SK-N-SH treated with all-trans-retinoic acid at 6 μM for 48 hours (cell line): ENCODE data around the gene CABP4.

Experiments used
- ATAC-seq: fragments of 200-7000 bp; cut with Tn5 transposase; 3 replicates; pipeline ENCODE4 v1.9.1; 2020; ENCODE audit warnings: mild to moderate bottlenecking, moderate library complexity
- ARNTL ChIP-seq: fragments of 450-650 bp; formaldehyde crosslinking; IDR thresholded peaks from 2 replicates; pipeline ENCODE4 v1.5.0; 2020; ENCODE audit warnings: low read depth, mild to moderate bottlenecking, moderate library complexity, borderline replicate concordance
- BACH2 ChIP-seq: fragments of 250-450 bp; sonication (Bioruptor Pico); IDR thresholded peaks from 2 replicates; pipeline ENCODE4 v1.9.0; 2021; ENCODE audit warnings: mild to moderate bottlenecking, borderline replicate concordance
- CREB5 ChIP-seq: fragments of 250-450 bp; sonication (Bioruptor Pico); IDR thresholded peaks from 2 replicates; pipeline ENCODE4 v1.5.1; 2020; ENCODE audit warnings: low read depth, mild to moderate bottlenecking, moderate library complexity
- CSDC2 ChIP-seq: fragments of 250-450 bp; sonication (Bioruptor Pico); IDR thresholded peaks from 2 replicates; pipeline ENCODE4 v1.5.0; 2020; ENCODE audit warnings: mild to moderate bottlenecking, moderate library complexity
- CSRNP3 ChIP-seq: fragments of 250-450 bp; sonication (Bioruptor Pico); IDR thresholded peaks from 2 replicates; pipeline ENCODE4 v1.5.1; 2021; ENCODE audit warnings: mild to moderate bottlenecking, moderate library complexity
- ESRRG ChIP-seq: fragments of 250-450 bp; sonication (Bioruptor Pico); IDR thresholded peaks from 2 replicates; pipeline ENCODE4 v1.6.1; 2021; ENCODE audit warnings: mild to moderate bottlenecking
- GLIS3 ChIP-seq: fragments of 250-450 bp; sonication (Bioruptor Pico); IDR thresholded peaks from 2 replicates; pipeline ENCODE4 v1.5.0; 2020; ENCODE audit warnings: mild to moderate bottlenecking, moderate library complexity
- ISL1 ChIP-seq: fragments of 250-450 bp; sonication (Bioruptor Pico); IDR thresholded peaks from 2 replicates; pipeline ENCODE4 v2.1.2; 2022; ENCODE audit warnings: mild to moderate bottlenecking, moderate library complexity
- OSR1 ChIP-seq: fragments of 250-450 bp; sonication (Bioruptor Pico); IDR thresholded peaks from 2 replicates; pipeline ENCODE4 v1.8.0; 2022; ENCODE audit warnings: moderate library complexity, mild to moderate bottlenecking, inconsistent platforms
- PPARA ChIP-seq: fragments of 250-450 bp; sonication (Bioruptor Pico); IDR thresholded peaks from 2 replicates; pipeline ENCODE4 v1.5.0; 2020; ENCODE audit warnings: mild to moderate bottlenecking, borderline replicate concordance
- RARB ChIP-seq: fragments of 250-450 bp; sonication (Bioruptor Pico); IDR thresholded peaks from 2 replicates; pipeline ENCODE4 v1.8.0; 2021; ENCODE audit warnings: mild to moderate bottlenecking, moderate library complexity
- SNAI2 ChIP-seq: fragments of 250-450 bp; sonication (Bioruptor Pico); IDR thresholded peaks from 2 replicates; pipeline ENCODE4 v1.5.0; 2020; ENCODE audit warnings: mild to moderate bottlenecking, moderate library complexity
- TCF4 ChIP-seq: fragments of 250-450 bp; sonication (Bioruptor Pico); IDR thresholded peaks from 2 replicates; pipeline ENCODE4 v1.8.0; 2021; ENCODE audit warnings: mild to moderate bottlenecking, moderate library complexity, borderline replicate concordance
- TOX ChIP-seq: fragments of 250-450 bp; sonication (Bioruptor Pico); IDR thresholded peaks from 2 replicates; pipeline ENCODE4 v1.8.0; 2021; ENCODE audit warnings: mild to moderate bottlenecking, moderate library complexity, borderline replicate concordance
- ZC3H10 ChIP-seq: fragments of 250-450 bp; sonication (Bioruptor Pico); IDR thresholded peaks from 2 replicates; pipeline ENCODE4 v1.5.1; 2021; ENCODE audit warnings: mild to moderate bottlenecking, moderate library complexity
- ZFP3 ChIP-seq: fragments of 250-450 bp; sonication (Bioruptor Pico); IDR thresholded peaks from 2 replicates; pipeline ENCODE4 v1.5.0; 2020; ENCODE audit warnings: mild to moderate bottlenecking, moderate library complexity
- ZFP30 ChIP-seq: fragments of 450-650 bp; formaldehyde crosslinking; IDR thresholded peaks from 2 replicates; pipeline ENCODE4 v1.5.0; 2022; ENCODE audit warnings: mild to moderate bottlenecking, moderate library complexity
- ZNF565 ChIP-seq: fragments of 450-650 bp; formaldehyde crosslinking; conservative IDR thresholded peaks from 2 replicates; pipeline ENCODE4 v1.5.0; 2020; ENCODE audit warnings: low read depth, mild to moderate bottlenecking, moderate library complexity
- ZNF8 ChIP-seq: fragments of 450-650 bp; formaldehyde crosslinking; IDR thresholded peaks from 2 replicates; pipeline ENCODE4 v1.5.0; 2020; ENCODE audit warnings: mild to moderate bottlenecking, moderate library complexity
- TF ChIP-seq, protein P1 (sequence below): fragments of 250-450 bp; sonication (Bioruptor Pico); IDR thresholded peaks from 2 replicates; pipeline ENCODE4 v1.8.0; 2021; ENCODE audit warnings: low read depth, mild to moderate bottlenecking, moderate library complexity, borderline replicate concordance
- TF ChIP-seq, protein P2 (sequence below): fragments of 250-450 bp; sonication (Bioruptor Pico); IDR thresholded peaks from 2 replicates; pipeline ENCODE4 v1.5.0; 2020; ENCODE audit warnings: mild to moderate bottlenecking, moderate library complexity
- TF ChIP-seq, protein P3 (sequence below): fragments of 250-450 bp; sonication (Bioruptor Pico); IDR thresholded peaks from 2 replicates; pipeline ENCODE4 v1.8.0; 2020; ENCODE audit warnings: mild to moderate bottlenecking, moderate library complexity, borderline replicate concordance

Gene CABP4

DNA sequence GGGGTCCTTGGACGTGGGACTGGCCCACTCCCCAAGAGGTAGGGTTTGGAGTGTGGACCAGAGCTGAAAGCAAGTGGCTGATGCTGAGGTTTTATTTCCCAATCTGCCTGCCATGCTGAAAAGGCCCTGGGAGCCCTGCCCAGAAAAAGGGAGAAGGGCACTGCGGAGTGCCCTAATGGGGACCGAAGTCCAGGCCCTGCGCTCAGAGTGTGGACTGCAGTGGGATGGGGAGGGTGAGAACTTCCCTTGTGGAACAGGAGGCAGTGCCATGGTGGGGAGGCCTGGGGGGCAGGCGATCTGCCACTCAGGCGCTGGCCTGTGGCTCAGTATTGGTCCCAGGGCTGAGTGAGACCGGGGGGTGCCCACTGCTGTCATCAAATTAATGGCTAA is 6.9 kb upstream of the CABP4 start:
- ATAC-seq: no peak
- TF ChIP-seq ZC3H10 (CRISPR knock-in tag): no peak
- no peak for TF ChIP-seq OSR1 (CRISPR knock-in tag)
- no peak for TF ChIP-seq TOX (CRISPR knock-in tag)
- TF ChIP-seq, protein P1, sequence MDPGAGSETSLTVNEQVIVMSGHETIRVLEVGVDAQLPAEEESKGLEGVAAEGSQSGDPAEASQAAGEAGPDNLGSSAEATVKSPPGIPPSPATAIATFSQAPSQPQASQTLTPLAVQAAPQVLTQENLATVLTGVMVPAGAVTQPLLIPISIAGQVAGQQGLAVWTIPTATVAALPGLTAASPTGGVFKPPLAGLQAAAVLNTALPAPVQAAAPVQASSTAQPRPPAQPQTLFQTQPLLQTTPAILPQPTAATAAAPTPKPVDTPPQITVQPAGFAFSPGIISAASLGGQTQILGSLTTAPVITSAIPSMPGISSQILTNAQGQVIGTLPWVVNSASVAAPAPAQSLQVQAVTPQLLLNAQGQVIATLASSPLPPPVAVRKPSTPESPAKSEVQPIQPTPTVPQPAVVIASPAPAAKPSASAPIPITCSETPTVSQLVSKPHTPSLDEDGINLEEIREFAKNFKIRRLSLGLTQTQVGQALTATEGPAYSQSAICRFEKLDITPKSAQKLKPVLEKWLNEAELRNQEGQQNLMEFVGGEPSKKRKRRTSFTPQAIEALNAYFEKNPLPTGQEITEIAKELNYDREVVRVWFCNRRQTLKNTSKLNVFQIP (CRISPR knock-in tag): no peak
- TF ChIP-seq ZNF8 (CRISPR knock-in tag): no peak
- TF ChIP-seq CREB5 (CRISPR knock-in tag): no peak
- no peak for TF ChIP-seq SNAI2 (CRISPR knock-in tag)
- TF ChIP-seq ESRRG: no peak
- TF ChIP-seq, protein P2, sequence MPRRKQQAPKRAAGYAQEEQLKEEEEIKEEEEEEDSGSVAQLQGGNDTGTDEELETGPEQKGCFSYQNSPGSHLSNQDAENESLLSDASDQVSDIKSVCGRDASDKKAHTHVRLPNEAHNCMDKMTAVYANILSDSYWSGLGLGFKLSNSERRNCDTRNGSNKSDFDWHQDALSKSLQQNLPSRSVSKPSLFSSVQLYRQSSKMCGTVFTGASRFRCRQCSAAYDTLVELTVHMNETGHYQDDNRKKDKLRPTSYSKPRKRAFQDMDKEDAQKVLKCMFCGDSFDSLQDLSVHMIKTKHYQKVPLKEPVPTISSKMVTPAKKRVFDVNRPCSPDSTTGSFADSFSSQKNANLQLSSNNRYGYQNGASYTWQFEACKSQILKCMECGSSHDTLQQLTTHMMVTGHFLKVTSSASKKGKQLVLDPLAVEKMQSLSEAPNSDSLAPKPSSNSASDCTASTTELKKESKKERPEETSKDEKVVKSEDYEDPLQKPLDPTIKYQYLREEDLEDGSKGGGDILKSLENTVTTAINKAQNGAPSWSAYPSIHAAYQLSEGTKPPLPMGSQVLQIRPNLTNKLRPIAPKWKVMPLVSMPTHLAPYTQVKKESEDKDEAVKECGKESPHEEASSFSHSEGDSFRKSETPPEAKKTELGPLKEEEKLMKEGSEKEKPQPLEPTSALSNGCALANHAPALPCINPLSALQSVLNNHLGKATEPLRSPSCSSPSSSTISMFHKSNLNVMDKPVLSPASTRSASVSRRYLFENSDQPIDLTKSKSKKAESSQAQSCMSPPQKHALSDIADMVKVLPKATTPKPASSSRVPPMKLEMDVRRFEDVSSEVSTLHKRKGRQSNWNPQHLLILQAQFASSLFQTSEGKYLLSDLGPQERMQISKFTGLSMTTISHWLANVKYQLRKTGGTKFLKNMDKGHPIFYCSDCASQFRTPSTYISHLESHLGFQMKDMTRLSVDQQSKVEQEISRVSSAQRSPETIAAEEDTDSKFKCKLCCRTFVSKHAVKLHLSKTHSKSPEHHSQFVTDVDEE (CRISPR knock-in tag): no peak
- no peak for TF ChIP-seq ISL1
- no peak for TF ChIP-seq ZFP3
- TF ChIP-seq ZFP30 (CRISPR knock-in tag): no peak
- TF ChIP-seq BACH2: no peak
- TF ChIP-seq TCF4 (CRISPR knock-in tag): no peak
- TF ChIP-seq ZNF565 (CRISPR knock-in tag): no peak
- no peak for TF ChIP-seq CSRNP3 (CRISPR knock-in tag)
- TF ChIP-seq GLIS3 (CRISPR knock-in tag): no peak
- TF ChIP-seq, protein P3, sequence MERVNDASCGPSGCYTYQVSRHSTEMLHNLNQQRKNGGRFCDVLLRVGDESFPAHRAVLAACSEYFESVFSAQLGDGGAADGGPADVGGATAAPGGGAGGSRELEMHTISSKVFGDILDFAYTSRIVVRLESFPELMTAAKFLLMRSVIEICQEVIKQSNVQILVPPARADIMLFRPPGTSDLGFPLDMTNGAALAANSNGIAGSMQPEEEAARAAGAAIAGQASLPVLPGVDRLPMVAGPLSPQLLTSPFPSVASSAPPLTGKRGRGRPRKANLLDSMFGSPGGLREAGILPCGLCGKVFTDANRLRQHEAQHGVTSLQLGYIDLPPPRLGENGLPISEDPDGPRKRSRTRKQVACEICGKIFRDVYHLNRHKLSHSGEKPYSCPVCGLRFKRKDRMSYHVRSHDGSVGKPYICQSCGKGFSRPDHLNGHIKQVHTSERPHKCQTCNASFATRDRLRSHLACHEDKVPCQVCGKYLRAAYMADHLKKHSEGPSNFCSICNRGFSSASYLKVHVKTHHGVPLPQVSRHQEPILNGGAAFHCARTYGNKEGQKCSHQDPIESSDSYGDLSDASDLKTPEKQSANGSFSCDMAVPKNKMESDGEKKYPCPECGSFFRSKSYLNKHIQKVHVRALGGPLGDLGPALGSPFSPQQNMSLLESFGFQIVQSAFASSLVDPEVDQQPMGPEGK (CRISPR knock-in tag): no peak
- no peak for TF ChIP-seq CSDC2 (CRISPR knock-in tag)

DNA sequence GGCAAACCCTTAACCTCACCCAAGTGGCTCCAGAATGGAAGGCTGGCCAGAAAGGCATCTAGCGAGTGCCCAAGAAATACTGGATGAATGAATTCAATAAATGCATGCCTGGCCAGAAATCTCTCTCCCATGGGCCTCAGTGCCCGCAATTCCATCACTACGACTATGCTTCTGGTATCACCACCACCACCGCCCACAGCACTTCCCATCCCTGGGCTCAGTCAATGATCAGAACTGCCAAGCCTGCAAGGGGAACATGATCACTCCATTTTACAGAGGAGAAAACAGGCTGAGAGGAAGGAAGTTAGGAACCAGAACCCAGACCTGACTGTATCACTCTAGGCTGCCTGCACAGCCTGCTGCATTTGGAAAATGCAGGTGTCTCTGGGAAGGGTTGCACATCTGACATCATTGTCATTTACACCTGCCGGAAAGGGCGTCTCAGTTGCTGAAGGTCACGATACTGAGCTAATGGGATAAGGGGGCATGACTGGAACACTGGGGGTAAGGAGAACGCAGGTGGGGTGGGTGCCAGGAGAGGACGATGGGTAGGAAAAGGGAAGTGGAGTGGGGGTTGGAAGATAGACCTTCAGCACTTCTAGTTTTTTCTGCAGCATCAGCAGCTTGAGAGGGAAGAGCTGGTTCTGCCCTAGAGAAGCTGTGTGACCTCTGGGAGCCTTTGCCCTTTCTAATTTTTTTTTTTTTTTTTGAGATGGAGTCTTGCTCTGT is 5.9 kb upstream of the CABP4 start:
- ATAC-seq: no peak
- TF ChIP-seq, protein P3 (CRISPR knock-in tag): no peak
- TF ChIP-seq, protein P1 (CRISPR knock-in tag): no peak
- TF ChIP-seq TCF4 (CRISPR knock-in tag): no peak
- no peak for TF ChIP-seq ZFP30 (CRISPR knock-in tag)
- TF ChIP-seq ZC3H10 (CRISPR knock-in tag): no peak
- no peak for TF ChIP-seq ESRRG
- no peak for TF ChIP-seq ARNTL (CRISPR knock-in tag)
- TF ChIP-seq ZNF565 (CRISPR knock-in tag): no peak
- TF ChIP-seq TOX (CRISPR knock-in tag): no peak
- TF ChIP-seq, protein P2 (CRISPR knock-in tag): no peak
- no peak for TF ChIP-seq PPARA (CRISPR knock-in tag)
- no peak for TF ChIP-seq RARB (CRISPR knock-in tag)
